IMR-90 (cell line): ENCODE data around the gene SYNGR4. TPM values are rescaled to one million over a fixed set of nuclear protein-coding genes. Genes with fewer than 3 reads are reported as not detected.

Experiments used
- ATAC-seq: fragments of 200-7000 bp; cut with Tn5 transposase; 2 replicates; pipeline ENCODE4 v1.9.1; 2020; ENCODE audit warnings: low read depth, mild to moderate bottlenecking, moderate library complexity
- BruUV-seq: library from RNA; stranded (reverse); fragments of 400-500 nt; replicated peaks from 2 replicates; lab custom pipeline; 2021; lab: Mats Ljungman, UMichigan
- CTCF ChIA-PET: fragments of 300-600 bp; formaldehyde crosslinking; extraction: SDS; loops from one replicate; lab custom pipeline; 2021; ENCODE audit warnings: antibody characterized with exemption; lab: Yijun Ruan, JAX
- POLR2A ChIA-PET: fragments of 300-600 bp; sonication (Branson Sonifier 250); formaldehyde crosslinking; loops from one replicate; lab custom pipeline; 2022; ENCODE audit warnings: antibody characterized with exemption; ENCODE audit not compliant: unreplicated experiment; lab: Charles Lee
- DNase-seq: peaks from one replicate; pipeline ENCODE4 v3.0.0; 2013
- H2AFZ ChIP-seq: replicated peaks from 2 replicates; pipeline ENCODE3; 2013; ENCODE audit warnings: low read length, mild to moderate bottlenecking; ENCODE audit not compliant: poor library complexity
- H2AK5ac ChIP-seq: 2 replicates; pipeline ENCODE4 v1.6.1; 2013; ENCODE audit warnings: low read depth, low read length, inconsistent platforms
- H2AK9ac ChIP-seq: replicated peaks from 2 replicates; pipeline ENCODE3; 2013; ENCODE audit warnings: mild to moderate bottlenecking, low read depth, low read length, moderate library complexity; ENCODE audit not compliant: poor library complexity
- H2BK120ac ChIP-seq: 2 replicates; pipeline ENCODE4 v1.6.1; 2013; ENCODE audit warnings: low read depth, low read length, inconsistent platforms
- H2BK15ac ChIP-seq: 3 replicates; pipeline ENCODE4 v1.6.1; 2013; ENCODE audit warnings: low read depth, low read length, inconsistent platforms
- H2BK20ac ChIP-seq: 2 replicates; pipeline ENCODE4 v1.6.1; 2013; ENCODE audit warnings: low read depth, mild to moderate bottlenecking, inconsistent platforms, low read length, moderate library complexity
- H2BK5ac ChIP-seq: 2 replicates; pipeline ENCODE4 v1.6.1; 2013; ENCODE audit warnings: mild to moderate bottlenecking, low read depth, low read length, inconsistent platforms; ENCODE audit not compliant: poor library complexity, severe bottlenecking
- H3K14ac ChIP-seq: replicated peaks from 2 replicates; pipeline ENCODE4 v1.6.1; 2013; ENCODE audit warnings: low read depth, low read length, inconsistent platforms
- H3K18ac ChIP-seq: 2 replicates; pipeline ENCODE4 v1.6.1; 2013; ENCODE audit warnings: low read depth, low read length, control low read depth
- H3K23ac ChIP-seq: 2 replicates; pipeline ENCODE4 v1.6.1; 2013; ENCODE audit warnings: low read depth, low read length, inconsistent platforms
- H3K27ac ChIP-seq: 2 replicates; pipeline ENCODE4 v1.5.1; 2013; ENCODE audit warnings: mild to moderate bottlenecking, control low read depth, low read length; ENCODE audit not compliant: insufficient read depth
- H3K27me3 ChIP-seq: 2 replicates; pipeline ENCODE4 v1.6.1; 2013; ENCODE audit warnings: low read length; ENCODE audit not compliant: control insufficient read depth, insufficient read depth
- H3K36me3 ChIP-seq: 2 replicates; pipeline ENCODE4 v1.6.1; 2013; ENCODE audit warnings: low read length, mixed read lengths; ENCODE audit not compliant: control insufficient read depth, insufficient read depth
- H3K4ac ChIP-seq: 2 replicates; pipeline ENCODE4 v1.6.1; 2013; ENCODE audit warnings: low read depth, low read length, inconsistent platforms
- H3K4me1 ChIP-seq: 2 replicates; pipeline ENCODE4 v1.6.1; 2013; ENCODE audit warnings: low read length, mixed read lengths; ENCODE audit not compliant: control insufficient read depth, insufficient read depth
- H3K4me2 ChIP-seq: 2 replicates; pipeline ENCODE4 v1.6.1; 2013; ENCODE audit warnings: low read depth, mild to moderate bottlenecking, control low read depth, low read length, moderate library complexity
- H3K4me3 ChIP-seq: 2 replicates; pipeline ENCODE4 v1.5.1; 2013; ENCODE audit warnings: low read depth, mild to moderate bottlenecking, control low read depth, low read length, moderate library complexity; ENCODE audit not compliant: insufficient read depth
- H3K56ac ChIP-seq: 2 replicates; pipeline ENCODE4 v1.6.1; 2013; ENCODE audit warnings: low read length, inconsistent platforms; ENCODE audit not compliant: insufficient read depth; ENCODE audit errors: extremely low read depth
- H3K79me1 ChIP-seq, 2 experiments: 2 replicates each; pipeline ENCODE4 v1.6.1; 2013; ENCODE audit warnings: low read length in 2 of 2, inconsistent platforms in 1 of 2, low read depth in 1 of 2
- H3K9ac ChIP-seq: 2 replicates; pipeline ENCODE4 v1.6.1; 2013; ENCODE audit warnings: low read depth, low read length, control low read depth
- H3K9me1 ChIP-seq: 2 replicates; pipeline ENCODE4 v1.6.1; 2013; ENCODE audit warnings: low read length, inconsistent platforms; ENCODE audit not compliant: insufficient read depth
- H3K9me3 ChIP-seq: 2 replicates; pipeline ENCODE4 v1.6.1; 2013; ENCODE audit warnings: low read length; ENCODE audit not compliant: control insufficient read depth, insufficient read depth
- H4K20me1 ChIP-seq: 2 replicates; pipeline ENCODE4 v1.6.1; 2013; ENCODE audit warnings: low read length, inconsistent platforms; ENCODE audit not compliant: insufficient read depth
- H4K5ac ChIP-seq: 2 replicates; pipeline ENCODE4 v1.6.1; 2013; ENCODE audit warnings: mild to moderate bottlenecking, low read depth, low read length, control low read depth
- H4K8ac ChIP-seq, 2 experiments: 2 replicates each; pipeline ENCODE4 v1.6.1; 2013; ENCODE audit warnings: low read depth in 2 of 2, low read length in 2 of 2, control low read depth in 1 of 2, inconsistent platforms in 1 of 2
- H4K91ac ChIP-seq: 2 replicates; pipeline ENCODE4 v1.6.1; 2013; ENCODE audit warnings: low read depth, low read length, inconsistent platforms; ENCODE audit not compliant: insufficient read depth
- BHLHE40 ChIP-seq: fragments of 150-350 bp; IDR thresholded peaks from 2 replicates; pipeline ENCODE4 v1.6.1; 2016; ENCODE audit warnings: mild to moderate bottlenecking, low read depth, low read length
- CEBPB ChIP-seq: IDR thresholded peaks from 2 replicates; pipeline ENCODE4 v1.6.1; 2012; ENCODE audit warnings: low read depth, low read length, improper control_type of control experiment
- CHD1 ChIP-seq: IDR thresholded peaks from 2 replicates; pipeline ENCODE4 v1.6.1; 2012; ENCODE audit warnings: low read depth, low read length, improper control_type of control experiment
- FOS ChIP-seq: fragments of 150-350 bp; IDR thresholded peaks from 2 replicates; pipeline ENCODE4 v1.6.1; 2016; ENCODE audit warnings: low read depth, low read length
- MAFK ChIP-seq: IDR thresholded peaks from 2 replicates; pipeline ENCODE4 v1.6.1; 2012; ENCODE audit warnings: low read depth, low read length, improper control_type of control experiment
- MAZ ChIP-seq: IDR thresholded peaks from 2 replicates; pipeline ENCODE4 v1.6.1; 2012; ENCODE audit warnings: low read depth, mild to moderate bottlenecking, low read length, improper control_type of control experiment, moderate library complexity, borderline replicate concordance
- MXI1 ChIP-seq: IDR thresholded peaks from 2 replicates; pipeline ENCODE4 v1.6.1; 2012; ENCODE audit warnings: low read depth, mild to moderate bottlenecking, low read length, moderate library complexity, borderline replicate concordance
- NFE2L2 ChIP-seq: fragments of 150-350 bp; IDR thresholded peaks from 2 replicates; pipeline ENCODE4 v1.6.1; 2016; ENCODE audit warnings: low read depth, mild to moderate bottlenecking, low read length
- POLR2A ChIP-seq: IDR thresholded peaks from 2 replicates; pipeline ENCODE4 v1.6.1; 2012; ENCODE audit warnings: mild to moderate bottlenecking, low read depth, low read length
- RAD21 ChIP-seq: IDR thresholded peaks from 2 replicates; pipeline ENCODE4 v1.6.1; 2012; ENCODE audit warnings: low read length, improper control_type of control experiment
- RCOR1 ChIP-seq: IDR thresholded peaks from 2 replicates; pipeline ENCODE4 v1.6.1; 2012; ENCODE audit warnings: mild to moderate bottlenecking, low read length, improper control_type of control experiment; ENCODE audit not compliant: insufficient replicate concordance
- RFX5 ChIP-seq: IDR thresholded peaks from 2 replicates; pipeline ENCODE4 v1.8.0; 2012; ENCODE audit warnings: low read depth, mild to moderate bottlenecking, low read length, moderate library complexity
- WGBS, 2 experiments: methylation state at CpG; one replicate each; pipeline versions ENCODE4 v1.1.5 to v1.1.7; 2013; ENCODE audit warnings: missing lambda C conversion rate in 2 of 2; ENCODE audit not compliant: insufficient read length in 1 of 2; ENCODE audit errors: extremely low coverage in 2 of 2; 5-methylcytosine and 5-hydroxymethylcytosine counted together
- dilution Hi-C: fragments of 300-500 bp; cut with HindIII; formaldehyde crosslinking; loops from one replicate; pipeline ENCODE4 v1.14.3; 2018; ENCODE audit warnings: low sequenced_read_pairs; ENCODE audit not compliant: unreplicated experiment
- in situ Hi-C: fragments of 300-500 bp; cut with MboI; formaldehyde crosslinking; loops from 3 replicates; pipeline ENCODE4 v1.14.3; 2019; ENCODE audit warnings: low sequenced_read_pairs, inconsistent platforms, mixed read lengths
- intact Hi-C: fragments of 100-400 bp; cut with micrococcal nuclease; formaldehyde crosslinking; loops from 2 replicates; pipeline ENCODE4 v1.10.0; 2022
- polyA plus RNA-seq, 3 experiments: library from polyadenylated mRNA; depleted of rRNA; stranded (reverse); fragments of >200 nt; gene quantifications; 2 replicates each; pipeline ENCODE4 v1.2.3, GENCODE V29; 2012; ENCODE audit warnings: low replicate concordance in 1 of 3
- total RNA-seq: library from RNA; depleted of rRNA; stranded (reverse); fragments of >200 nt; gene quantifications from 2 replicates; pipeline ENCODE4 v1.2.3, GENCODE V29; 2012
- TF ChIP-seq, protein P1 (sequence below): fragments of 150-350 bp; IDR thresholded peaks from 2 replicates; pipeline ENCODE4 v1.6.1; 2017; ENCODE audit warnings: mild to moderate bottlenecking, antibody characterized with exemption, low read length, low read depth

SYNGR4 gene
- total and polyA plus RNA-seq, 2 of the 4 experiments (the other 2 are of a cell fraction) = not detected

DNA sequence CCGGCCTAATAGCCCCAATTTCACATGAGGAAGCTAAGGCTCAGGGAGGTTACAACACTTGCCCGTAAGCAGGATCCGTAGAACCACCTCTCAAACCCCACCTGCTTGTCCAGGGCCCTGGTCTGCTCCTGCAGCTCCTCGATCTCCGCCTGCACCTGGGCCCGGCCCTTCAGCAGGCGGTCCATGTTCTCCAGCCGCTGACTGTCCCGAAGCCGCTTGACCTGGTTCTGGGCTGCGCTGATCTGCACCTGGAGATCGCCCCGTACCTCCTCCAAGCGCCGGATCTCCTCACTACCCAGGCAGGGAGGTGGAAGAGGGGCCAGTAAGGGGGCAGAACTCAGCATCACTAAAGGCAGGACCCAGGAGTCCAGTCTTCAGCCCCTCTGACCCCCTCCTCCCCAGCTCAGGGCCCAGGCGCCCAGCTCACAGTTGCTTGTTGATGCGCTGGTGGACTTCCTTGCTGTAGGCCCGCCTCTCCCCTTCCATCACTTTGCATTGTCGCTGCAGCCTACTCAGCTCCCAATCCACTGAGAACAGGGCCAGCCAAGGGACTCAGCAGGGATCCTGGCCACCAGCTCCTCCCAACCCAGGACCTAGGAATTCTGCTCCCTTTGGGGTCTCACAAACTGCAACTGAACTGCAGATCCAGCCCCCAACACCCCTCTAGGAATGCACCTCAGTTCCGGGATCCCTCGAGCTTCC lies 45.7 kb upstream of the SYNGR4 start:
- 93% methylated on average over 2 of the region's 21 CpGs; no CpG with 5 or more reads in 1 of the 2 experiments for WGBS, 2 experiments
- ATAC-seq = no peak
- Histone ChIP-seq H3K23ac (no peak overlapping the region), H2BK5ac (no peak overlapping the region), H4K20me1 (no peaks in the 10 kb centered on the region), H4K8ac (no peak overlapping the region), H2AK9ac (no peak overlapping the region), H3K9me3 (no peaks in the 10 kb centered on the region), H4K5ac (no peak overlapping the region), H3K36me3 (no peaks in the 10 kb centered on the region), H3K9me1 (peaks cover 3% of the 10 kb centered on the region; the same call in 1 of the 2 replicates), H3K4me1 (peaks cover 15% of the 10 kb centered on the region), H2AFZ (no peak overlapping the region), H3K4me2 (no peak overlapping the region), H3K56ac (no peak overlapping the region), H3K27ac (no peak overlapping the region), H2AK5ac (no peak overlapping the region), H2BK20ac (no peak overlapping the region), H3K18ac (no peak overlapping the region), H4K91ac (no peak overlapping the region), H3K14ac (no peak overlapping the region), H3K27me3 (no peaks in the 10 kb centered on the region), H3K4me3 (no peak overlapping the region), H2BK15ac (no peak overlapping the region), H3K79me1 (peaks cover 0 to 11% of the 10 kb centered on the region in 2 experiments; a peak in 2 of 4 replicates), H2BK120ac (no peak overlapping the region), H3K9ac (no peak overlapping the region), H3K4ac (no peak overlapping the region)
- in situ Hi-C loops (no loop called here), intact Hi-C loops (no loop called here), dilution Hi-C loops (no loop called here)
- TF ChIP-seq RCOR1 (no peak), MAZ (no peak), MXI1 (no peak), POLR2A (no peak), RAD21 (no peak), CEBPB (no peak), RFX5 (no peak), MAFK (no peak), BHLHE40 (no peak), FOS (no peak), CHD1 (no peak), NFE2L2 (no peak)
- TF ChIP-seq, protein P1, sequence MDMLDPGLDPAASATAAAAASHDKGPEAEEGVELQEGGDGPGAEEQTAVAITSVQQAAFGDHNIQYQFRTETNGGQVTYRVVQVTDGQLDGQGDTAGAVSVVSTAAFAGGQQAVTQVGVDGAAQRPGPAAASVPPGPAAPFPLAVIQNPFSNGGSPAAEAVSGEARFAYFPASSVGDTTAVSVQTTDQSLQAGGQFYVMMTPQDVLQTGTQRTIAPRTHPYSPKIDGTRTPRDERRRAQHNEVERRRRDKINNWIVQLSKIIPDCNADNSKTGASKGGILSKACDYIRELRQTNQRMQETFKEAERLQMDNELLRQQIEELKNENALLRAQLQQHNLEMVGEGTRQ = no peak
- ChIA-PET POLR2A (no interaction called here), CTCF (interaction anchor here (0.7 kb wide), 1 partner anchor 46 kb away, joined by 3 read pairs; no protein-coding TSS in a partner anchor)
- BruUV-seq = no TSS peak
- DNase-seq = no peak
